GM19099 (cell line): ENCODE measurements around the gene IQCK.

ENCODE experiments used
- POLR2A ChIP-seq: IDR thresholded peaks from 3 replicates; pipeline ENCODE4 v1.6.1; 2011; ENCODE audit warnings: low read depth; ENCODE audit not compliant: insufficient read length; ENCODE audit errors: extremely low read depth

IQCK gene

GRCh38 chr16:19757762-19758595, 39.9 kb downstream of the IQCK start:
- no peak for TF ChIP-seq POLR2A

GRCh38 chr16:19760356-19761060, 42.4 kb downstream of the IQCK start:
- no peak for TF ChIP-seq POLR2A

- TF ChIP-seq POLR2A, result no peak
Observed at GRCh38 chr16:19765860-19766553, 47.9 kb downstream of the IQCK start.

- TF ChIP-seq POLR2A, result no peak
Observed at GRCh38 chr16:19766554-19766884, 48.4 kb downstream of the IQCK start.

- no peak for TF ChIP-seq POLR2A
Observed at GRCh38 chr16:19766988-19767387, 48.9 kb downstream of the IQCK start.

- no peak for TF ChIP-seq POLR2A
Observed at GRCh38 chr16:19767497-19767896, 49.4 kb downstream of the IQCK start.

GRCh38 chr16:19769239-19769638, 51.2 kb downstream of the IQCK start:
- TF ChIP-seq POLR2A, result no peak

GRCh38 chr16:19771040-19771439, 53.0 kb downstream of the IQCK start:
- TF ChIP-seq POLR2A, result no peak

- TF ChIP-seq POLR2A, result no peak
Observed at GRCh38 chr16:19771796-19772195, 53.7 kb downstream of the IQCK start.

GRCh38 chr16:19774024-19774423, 56.0 kb downstream of the IQCK start:
- no peak for TF ChIP-seq POLR2A

GRCh38 chr16:19776147-19776546, 58.1 kb downstream of the IQCK start:
- no peak for TF ChIP-seq POLR2A

- no peak for TF ChIP-seq POLR2A
Observed at GRCh38 chr16:19776565-19776964, 58.5 kb downstream of the IQCK start.

GRCh38 chr16:19780321-19780720, 62.2 kb downstream of the IQCK start:
- TF ChIP-seq POLR2A, result no peak

GRCh38 chr16:19781226-19781625, 63.2 kb downstream of the IQCK start:
- no peak for TF ChIP-seq POLR2A

GRCh38 chr16:19783363-19784182, 65.5 kb downstream of the IQCK start:
- TF ChIP-seq POLR2A, result no peak
